IPS DF 6.9 (cell line): ENCODE results near the gene FAM72C.
"Not testable (repeated sequence)": the region's sequence is repeated elsewhere in the genome, so short reads cannot be mapped to it uniquely, and the experiment has no call there.

Experiments used
- DNase-seq: peaks from one replicate; pipeline ENCODE4 v3.0.0-alpha.2; 2013; ENCODE audit warnings: low read depth, low spot score
- H3K27ac ChIP-seq: one replicate; pipeline ENCODE4 v1.5.1; 2013; ENCODE audit warnings: low read length, control low read depth
- H3K27me3 ChIP-seq: 2 replicates; pipeline ENCODE4 v1.6.1; 2013; ENCODE audit warnings: mild to moderate bottlenecking, low read length; ENCODE audit not compliant: control insufficient read depth, insufficient read depth
- H3K36me3 ChIP-seq: 2 replicates; pipeline ENCODE4 v1.6.1; 2013; ENCODE audit warnings: low read length; ENCODE audit not compliant: control insufficient read depth, insufficient read depth
- H3K4me1 ChIP-seq: 2 replicates; pipeline ENCODE4 v1.6.1; 2013; ENCODE audit warnings: low read length; ENCODE audit not compliant: control insufficient read depth, insufficient read depth
- H3K4me3 ChIP-seq: 2 replicates; pipeline ENCODE4 v1.5.1; 2013; ENCODE audit warnings: mild to moderate bottlenecking, low read length
- H3K9me3 ChIP-seq: 2 replicates; pipeline ENCODE4 v1.6.1; 2013; ENCODE audit warnings: low read length, inconsistent platforms; ENCODE audit not compliant: control insufficient read depth, insufficient read depth
- WGBS: extraction: QIAGEN DNeasy Blood & Tissue Kit; methylation state at CpG from one replicate; pipeline ENCODE4 v1.1.7; 2013; ENCODE audit warnings: mixed read lengths, missing lambda C conversion rate; ENCODE audit not compliant: insufficient read length, insufficient coverage; 5-methylcytosine and 5-hydroxymethylcytosine counted together

FAM72C gene

DNA sequence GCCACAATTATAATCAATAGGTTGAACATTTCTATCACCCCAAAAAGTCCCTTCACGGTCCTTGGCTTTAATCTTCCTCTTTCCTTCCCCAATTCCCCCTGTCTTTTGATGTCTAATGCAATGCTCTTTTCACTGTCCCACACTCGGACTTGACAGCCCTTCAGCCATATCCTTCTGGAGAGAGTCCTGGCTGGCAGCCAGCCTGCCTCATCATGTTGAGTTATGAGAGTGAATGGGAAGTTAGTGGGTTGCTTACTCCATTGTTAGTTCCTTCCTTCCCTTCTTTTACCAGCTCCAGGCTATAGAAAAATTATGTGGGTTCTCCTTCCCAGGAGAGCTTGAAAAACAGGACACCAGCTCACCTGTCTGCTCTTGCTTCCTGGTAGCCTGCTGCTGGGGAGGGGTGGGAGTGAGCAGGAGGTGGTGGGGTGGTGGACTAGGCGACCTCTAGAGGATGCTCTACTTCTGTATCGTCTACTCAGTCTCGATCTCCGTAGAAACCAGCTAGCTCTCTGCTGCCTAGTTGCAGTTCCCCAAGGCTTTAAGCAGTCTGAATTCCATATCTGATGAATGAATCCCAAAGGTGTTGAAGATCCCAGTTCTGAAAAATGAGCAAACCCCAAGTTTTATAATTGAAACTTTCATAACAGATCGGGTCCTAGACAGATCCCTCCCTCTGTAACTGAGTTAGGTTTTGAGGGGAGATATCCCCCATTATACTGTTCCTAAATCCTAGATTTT is 30.5 kb upstream of the FAM72C start:
- H3K9me3 ChIP-seq, H3K27me3 ChIP-seq, DNase-seq, H3K4me1 ChIP-seq, H3K27ac ChIP-seq, H3K36me3 ChIP-seq, H3K4me3 ChIP-seq: not testable (repeated sequence)
- no CpG with 5 or more reads among the region's 7 CpGs for WGBS

DNA sequence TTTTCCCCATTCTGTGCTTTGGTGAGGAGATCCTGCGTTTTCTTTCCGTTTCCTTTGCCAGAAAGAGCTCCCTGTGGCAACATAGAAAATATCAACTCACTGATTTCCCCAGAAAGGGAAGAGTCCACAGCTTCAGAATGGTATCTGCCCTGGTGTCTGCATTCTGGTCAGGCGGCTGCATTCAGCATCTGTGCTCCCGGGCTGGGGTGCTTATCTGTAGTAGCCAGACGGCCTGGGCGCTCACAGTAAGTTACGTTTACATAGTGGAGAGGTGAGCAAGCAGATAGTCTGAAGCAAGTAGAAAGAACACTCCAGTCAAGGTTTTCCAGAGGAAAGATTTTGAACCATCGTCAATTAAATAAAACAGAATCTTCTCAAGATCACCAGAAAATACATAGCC is 29.3 kb upstream of the FAM72C start:
- H3K4me1 ChIP-seq, H3K9me3 ChIP-seq, DNase-seq, H3K27me3 ChIP-seq, H3K4me3 ChIP-seq, H3K36me3 ChIP-seq, H3K27ac ChIP-seq: not testable (repeated sequence)
- WGBS: no CpG with 5 or more reads among the region's 8 CpGs

- H3K9me3 ChIP-seq, DNase-seq, H3K4me3 ChIP-seq, H3K27ac ChIP-seq, H3K4me1 ChIP-seq, H3K36me3 ChIP-seq, H3K27me3 ChIP-seq: not testable (repeated sequence)
- WGBS: no CpG with 5 or more reads among the region's 6 CpGs
Observed at GRCh38 chr1:143996020-143996419, 24.2 kb upstream of the FAM72C start.

DNA sequence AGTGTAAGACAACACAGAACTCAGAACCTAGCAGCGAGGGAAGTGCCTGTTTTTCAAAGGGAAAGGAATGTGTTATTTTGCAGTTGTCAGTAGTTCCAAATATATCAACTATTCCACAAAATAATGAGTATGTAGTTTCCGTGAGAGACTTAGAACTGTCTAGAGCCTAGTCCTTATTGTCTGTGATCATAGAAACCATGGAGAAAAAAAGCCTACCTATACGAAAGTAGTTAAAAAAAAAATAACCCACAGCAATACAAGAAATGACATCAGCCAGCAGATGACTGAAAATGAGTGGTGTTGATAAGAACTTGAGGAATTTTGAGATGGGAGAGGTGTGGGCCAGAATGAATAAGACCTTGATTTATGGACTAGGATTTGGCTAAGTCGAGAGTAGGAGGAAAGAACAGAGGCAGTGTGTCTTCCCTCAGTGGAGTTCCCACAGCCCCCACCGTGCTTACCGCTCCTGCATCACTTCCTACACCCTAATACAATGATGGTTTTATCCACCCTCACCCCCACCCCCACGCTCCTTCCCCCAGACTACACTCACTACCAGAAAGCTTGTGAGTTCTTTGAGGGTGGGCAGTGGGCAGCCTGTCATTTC is 21.6 kb upstream of the FAM72C start:
- no CpG with 5 or more reads among the region's 7 CpGs for WGBS
- not testable (repeated sequence) for H3K36me3 ChIP-seq, DNase-seq, H3K9me3 ChIP-seq, H3K27me3 ChIP-seq, H3K27ac ChIP-seq, H3K4me3 ChIP-seq, H3K4me1 ChIP-seq

DNA sequence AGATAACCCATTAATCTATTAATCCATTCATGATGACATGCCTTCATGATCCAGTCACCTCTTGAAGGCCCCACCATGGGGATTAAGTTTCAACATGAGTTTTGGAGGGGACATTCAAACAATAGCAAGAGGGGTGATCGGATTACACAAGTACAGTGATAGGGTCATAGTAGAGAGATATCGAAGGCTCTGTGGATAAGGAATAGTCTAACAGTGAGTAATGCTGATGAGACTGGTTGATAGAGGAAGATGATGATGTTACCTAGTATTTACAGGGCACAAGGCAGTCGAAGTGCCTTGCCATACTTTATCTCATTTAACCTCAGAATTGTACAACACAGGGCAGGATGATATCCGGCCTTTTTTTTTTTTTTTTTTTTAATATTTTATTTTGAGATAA is 18.9 kb upstream of the FAM72C start:
- not testable (repeated sequence) for H3K9me3 ChIP-seq, H3K27ac ChIP-seq, H3K36me3 ChIP-seq, H3K4me3 ChIP-seq, H3K27me3 ChIP-seq, H3K4me1 ChIP-seq, DNase-seq
- WGBS: no CpG with 5 or more reads among the region's 4 CpGs

- H3K9me3 ChIP-seq, DNase-seq, H3K4me3 ChIP-seq, H3K27me3 ChIP-seq, H3K36me3 ChIP-seq, H3K4me1 ChIP-seq, H3K27ac ChIP-seq: not testable (repeated sequence)
- WGBS: no CpG with 5 or more reads among the region's 1 CpG
Observed at GRCh38 chr1:143989719-143990118, 17.9 kb upstream of the FAM72C start.

DNA sequence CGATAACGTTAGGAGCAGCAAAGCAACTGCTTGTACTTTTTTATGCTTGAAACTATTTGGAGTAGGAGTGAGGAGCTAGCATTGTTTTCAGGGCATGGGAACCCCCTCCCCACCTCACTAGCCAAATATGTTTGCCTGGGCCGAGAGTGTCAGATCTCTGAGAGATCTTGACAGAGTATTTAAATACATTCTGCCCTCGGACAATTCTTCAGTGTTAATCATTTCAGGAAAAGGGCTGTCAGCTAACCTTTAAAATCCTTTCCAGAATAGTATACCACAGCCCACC is 17.6 kb upstream of the FAM72C start:
- H3K27me3 ChIP-seq, H3K4me3 ChIP-seq: not testable (repeated sequence)

DNA sequence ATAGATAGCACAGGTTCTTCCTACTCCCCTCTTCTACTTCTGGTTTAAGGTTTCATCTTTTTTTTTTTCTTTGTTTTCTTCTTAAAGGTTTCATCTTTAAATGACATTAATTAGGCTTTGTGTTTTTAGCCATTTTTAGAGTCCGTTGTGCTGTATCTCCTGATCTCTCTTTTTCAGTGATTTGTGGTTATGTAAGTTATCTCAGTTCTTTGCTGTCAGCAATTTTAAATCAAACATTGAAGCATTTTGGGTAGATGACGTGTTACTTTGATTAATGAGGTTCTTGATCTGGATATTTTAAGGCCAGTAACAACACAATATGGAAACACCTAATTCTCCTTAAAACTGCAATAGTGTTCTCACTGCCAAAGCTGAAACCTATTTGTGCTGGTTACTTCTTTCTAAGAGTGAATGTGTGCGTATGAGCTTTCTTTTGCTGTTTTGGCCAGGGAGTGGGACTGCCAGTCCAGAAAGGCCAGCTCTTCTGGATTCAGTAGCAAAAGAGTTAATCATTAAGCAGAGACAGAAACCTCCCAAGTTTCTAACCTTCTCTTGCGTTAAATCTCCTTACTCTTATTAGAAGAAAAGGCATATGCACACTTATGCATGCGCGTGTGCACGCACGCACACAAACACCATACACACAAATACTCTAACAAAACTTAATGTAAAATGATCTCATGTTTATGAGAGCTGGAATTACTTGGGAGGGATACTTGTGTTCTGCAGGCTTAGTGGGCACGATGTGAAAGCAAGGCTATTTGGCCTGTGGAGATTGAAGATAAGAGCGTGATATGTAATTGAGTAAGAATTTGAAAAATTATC is 17.0 kb upstream of the FAM72C start:
- not testable (repeated sequence) for H3K27ac ChIP-seq, H3K27me3 ChIP-seq, H3K9me3 ChIP-seq, H3K4me3 ChIP-seq, H3K36me3 ChIP-seq, H3K4me1 ChIP-seq, DNase-seq
- no CpG with 5 or more reads among the region's 10 CpGs for WGBS

More for the DNA sequence above, 17.6 kb upstream of the FAM72C start:
- no CpG with 5 or more reads among the region's 4 CpGs for WGBS
- not testable (repeated sequence) for H3K9me3 ChIP-seq, H3K36me3 ChIP-seq, H3K4me1 ChIP-seq, H3K27ac ChIP-seq, DNase-seq

GRCh38 chr1:143987868-143988267 is 16.1 kb upstream of the FAM72C start:
- not testable (repeated sequence) for DNase-seq, H3K27ac ChIP-seq, H3K9me3 ChIP-seq, H3K27me3 ChIP-seq, H3K4me3 ChIP-seq, H3K36me3 ChIP-seq, H3K4me1 ChIP-seq
- WGBS: no CpG with 5 or more reads among the region's 1 CpG

- H3K27ac ChIP-seq, H3K4me3 ChIP-seq, DNase-seq, H3K36me3 ChIP-seq, H3K9me3 ChIP-seq, H3K4me1 ChIP-seq, H3K27me3 ChIP-seq: not testable (repeated sequence)
- WGBS: no CpG with 5 or more reads among the region's 7 CpGs
Observed at GRCh38 chr1:143984721-143985473, 13.1 kb upstream of the FAM72C start.
